SU-DHL-6 (cell line): ENCODE data around the gene LSM14B.

Source experiments
- H2AFZ ChIP-seq: fragments of 200-600 bp; sonication (generic); 2 replicates; pipeline ENCODE4 v1.6.1; 2014; ENCODE audit warnings: low read depth, mild to moderate bottlenecking, moderate library complexity, mixed read lengths, antibody characterized with exemption, low read length; ENCODE audit not compliant: severe bottlenecking
- H3F3A ChIP-seq: fragments of 200-600 bp; shearing (Covaris generic); 2 replicates; pipeline ENCODE4 v1.6.0; 2016; ENCODE audit warnings: antibody characterized with exemption, mild to moderate bottlenecking; ENCODE audit not compliant: insufficient read depth
- H3K27ac ChIP-seq: fragments of 200-600 bp; sonication (generic); 2 replicates; pipeline ENCODE4 v1.5.1; 2016; ENCODE audit warnings: low read depth, mild to moderate bottlenecking, low read length, moderate library complexity, mixed read lengths
- H3K27me3 ChIP-seq: fragments of 200-600 bp; sonication (generic), shearing (Covaris generic); 2 replicates; pipeline ENCODE4 v1.6.0; 2014; ENCODE audit warnings: mild to moderate bottlenecking, low read length
- H3K36me3 ChIP-seq: fragments of 200-600 bp; sonication (generic); 2 replicates; pipeline ENCODE4 v1.6.1; 2014; ENCODE audit warnings: mild to moderate bottlenecking, low read length, mixed read lengths
- H3K4me2 ChIP-seq: fragments of 300-600, 200-600 bp; shearing (Covaris generic), sonication (generic); 2 replicates; pipeline ENCODE4 v1.6.0; 2014; ENCODE audit warnings: low read length, low read depth, mild to moderate bottlenecking; ENCODE audit not compliant: poor library complexity, severe bottlenecking
- H3K4me3 ChIP-seq: fragments of 200-600 bp; sonication (generic); 2 replicates; pipeline ENCODE4 v1.5.1; 2014; ENCODE audit warnings: antibody characterized with exemption, low read length, mild to moderate bottlenecking, mixed read lengths; ENCODE audit not compliant: insufficient read depth, poor library complexity, severe bottlenecking
- H3K79me2 ChIP-seq: fragments of 200-600 bp; sonication (generic); 2 replicates; pipeline ENCODE4 v1.6.1; 2014; ENCODE audit warnings: mild to moderate bottlenecking, low read length, moderate library complexity; ENCODE audit not compliant: insufficient read depth
- H3K9ac ChIP-seq: fragments of 200-600 bp; sonication (generic); 2 replicates; pipeline ENCODE4 v1.7.0; 2014; ENCODE audit warnings: mild to moderate bottlenecking, low read length
- H3K9me2 ChIP-seq: fragments of 200-600 bp; sonication (generic); replicated peaks from 2 replicates; pipeline ENCODE4 v1.6.1; 2014; ENCODE audit warnings: low read length; ENCODE audit not compliant: insufficient read depth
- H3K9me3 ChIP-seq: fragments of 200-600 bp; sonication (generic); 2 replicates; pipeline ENCODE4 v1.6.1; 2014; ENCODE audit warnings: low read length, mixed read lengths; ENCODE audit not compliant: insufficient read depth
- H4K20me1 ChIP-seq: fragments of 200-600 bp; sonication (generic); 2 replicates; pipeline ENCODE4 v1.6.1; 2014; ENCODE audit warnings: low read depth, mild to moderate bottlenecking, antibody characterized with exemption, low read length, moderate library complexity, mixed read lengths
- CTCF ChIP-seq: fragments of 200-600 bp; sonication (generic); IDR thresholded peaks from one replicate; pipeline ENCODE4 v1.5.1; 2017; ENCODE audit warnings: antibody characterized with exemption, mild to moderate bottlenecking, low read length, moderate library complexity; ENCODE audit not compliant: insufficient read depth, poor library complexity, severe bottlenecking
- EZH2phosphoT487 ChIP-seq: fragments of 200-600 bp; sonication (generic), shearing (Covaris generic); conservative IDR thresholded peaks from 2 replicates; pipeline ENCODE4 v1.6.1; 2018; ENCODE audit warnings: mild to moderate bottlenecking, antibody characterized with exemption, low read length, moderate library complexity, mixed read lengths

LSM14B gene

DNA sequence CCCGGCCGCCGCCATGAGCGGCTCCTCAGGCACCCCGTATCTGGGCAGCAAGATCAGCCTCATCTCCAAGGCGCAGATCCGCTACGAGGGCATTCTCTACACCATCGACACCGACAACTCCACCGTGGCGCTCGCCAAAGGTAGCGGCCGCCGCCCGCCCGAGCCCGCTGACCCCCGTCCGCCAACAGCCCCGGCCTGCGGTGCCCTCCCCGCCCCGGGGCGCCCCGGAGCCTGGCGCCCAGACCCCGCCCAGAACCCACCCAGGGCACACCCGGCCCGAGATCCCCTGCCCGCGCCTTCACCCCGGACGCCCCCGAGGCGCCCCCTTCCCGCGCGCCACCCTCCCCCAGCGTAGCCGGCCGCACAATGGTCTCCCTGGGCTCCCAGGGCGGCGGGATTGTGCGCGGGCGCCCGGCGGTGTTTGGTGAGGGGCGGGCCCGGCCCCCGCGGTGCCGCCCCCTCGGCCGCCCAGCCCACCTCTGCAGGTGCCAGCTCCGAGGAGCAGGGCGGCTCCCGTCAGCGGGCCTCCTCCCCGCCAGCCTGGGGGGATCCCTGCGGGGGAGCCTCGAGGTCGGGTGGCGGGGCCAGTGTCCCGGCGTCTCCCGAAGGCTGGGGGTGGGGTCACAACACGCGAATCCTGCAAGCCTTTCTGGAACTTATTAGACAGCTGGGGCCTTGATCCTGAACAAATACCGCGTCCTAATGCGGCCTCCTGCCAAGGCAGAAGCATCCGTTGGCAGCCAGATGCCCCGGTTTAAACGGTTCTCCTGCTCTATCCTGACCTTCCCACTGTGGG lies 577 bp downstream of the LSM14B start:
- peak overlapping the region; percentile 68 for H3K4me2 ChIP-seq
- peak overlapping the region; percentile 60 for H3K27ac ChIP-seq
- no peaks in the 10 kb centered on the region; the same call in 1 of the 2 replicates for H4K20me1 ChIP-seq
- peaks cover 10% of the 10 kb centered on the region; the same call in 1 of the 2 replicates for H3F3A ChIP-seq
- H3K4me3 ChIP-seq = peak overlapping the region; percentile 80
- no peaks in the 10 kb centered on the region for H3K27me3 ChIP-seq
- H3K9me3 ChIP-seq = no peaks in the 10 kb centered on the region
- peak overlapping the region; percentile 76 for H3K9ac ChIP-seq
- H3K79me2 ChIP-seq = peaks cover 16% of the 10 kb centered on the region
- no peak for TF ChIP-seq EZH2phosphoT487
- no peak for TF ChIP-seq CTCF
- H3K36me3 ChIP-seq = 0 out of 2 replicates have a peak, but pooled peaks cover 3% of the 10 kb centered on the region
- H2AFZ ChIP-seq = peak overlapping the region; percentile 76
- no peaks in the 10 kb centered on the region for H3K9me2 ChIP-seq

- TF ChIP-seq EZH2phosphoT487 = no peak
- no peak for TF ChIP-seq CTCF
- Histone ChIP-seq H3K79me2 (peaks cover 16% of the 10 kb centered on the region), H3K9me3 (no peaks in the 10 kb centered on the region), H3K4me3 (peak overlapping the region; percentile 80), H3K9me2 (no peaks in the 10 kb centered on the region), H4K20me1 (no peaks in the 10 kb centered on the region; the same call in 1 of the 2 replicates), H3K27ac (no peak overlapping the region), H3K36me3 (0 out of 2 replicates have a peak, but pooled peaks cover 6% of the 10 kb centered on the region), H3K9ac (peak overlapping the region; percentile 76), H2AFZ (no peak overlapping the region), H3K27me3 (no peaks in the 10 kb centered on the region), H3F3A (peaks cover 10% of the 10 kb centered on the region; the same call in 1 of the 2 replicates), H3K4me2 (peak overlapping the region; percentile 68)
Observed at GRCh38 chr20:62123450-62124118, 1.3 kb downstream of the LSM14B start.

DNA sequence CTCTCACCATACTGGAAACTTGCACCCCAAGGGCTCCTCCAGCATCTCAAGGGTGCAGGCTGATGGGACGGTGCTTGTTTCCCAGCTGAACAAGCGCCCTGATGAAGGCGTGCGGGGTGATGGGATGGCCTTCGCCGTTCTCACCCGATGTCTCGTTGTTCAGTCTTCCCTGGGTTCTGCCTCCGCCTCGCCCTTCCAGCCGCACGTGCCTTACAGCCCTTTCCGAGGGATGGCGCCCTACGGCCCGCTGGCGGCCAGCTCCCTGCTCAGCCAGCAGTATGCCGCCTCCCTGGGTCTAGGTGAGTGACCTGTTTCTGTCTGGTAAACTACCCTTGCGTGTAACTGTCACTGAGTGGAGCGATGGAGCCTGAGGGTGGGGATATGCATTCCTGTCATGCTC lies 3.9 kb downstream of the LSM14B start:
- no peak overlapping the region for H3K4me2 ChIP-seq
- peaks cover 16% of the 10 kb centered on the region for H3K79me2 ChIP-seq
- no peaks in the 10 kb centered on the region for H3K27me3 ChIP-seq
- H3K9me2 ChIP-seq = no peaks in the 10 kb centered on the region
- H3K4me3 ChIP-seq = no peak overlapping the region
- no peak overlapping the region for H3K9ac ChIP-seq
- H3K9me3 ChIP-seq = no peaks in the 10 kb centered on the region
- H3K36me3 ChIP-seq = 0 out of 2 replicates have a peak, but pooled peaks cover 9% of the 10 kb centered on the region
- peaks cover 3% of the 10 kb centered on the region; the same call in 1 of the 2 replicates for H3F3A ChIP-seq
- H4K20me1 ChIP-seq = no peaks in the 10 kb centered on the region; the same call in 1 of the 2 replicates
- no peak for TF ChIP-seq CTCF
- TF ChIP-seq EZH2phosphoT487 = no peak
- no peak overlapping the region for H3K27ac ChIP-seq
- no peak overlapping the region for H2AFZ ChIP-seq
